GM18502 (cell line): Measurements from ENCODE around the gene SGIP1.

ENCODE experiments used
- ATAC-seq: cut with Tn5 transposase; IDR thresholded peaks from one replicate; pipeline ENCODE4 v1.9.1; 2021; ENCODE audit warnings: mild to moderate bottlenecking; ENCODE audit not compliant: unreplicated experiment, poor library complexity

Gene SGIP1

GRCh38 chr1:66521721-66522365 is 12.1 kb upstream of the SGIP1 start:
- no peak for ATAC-seq

DNA sequence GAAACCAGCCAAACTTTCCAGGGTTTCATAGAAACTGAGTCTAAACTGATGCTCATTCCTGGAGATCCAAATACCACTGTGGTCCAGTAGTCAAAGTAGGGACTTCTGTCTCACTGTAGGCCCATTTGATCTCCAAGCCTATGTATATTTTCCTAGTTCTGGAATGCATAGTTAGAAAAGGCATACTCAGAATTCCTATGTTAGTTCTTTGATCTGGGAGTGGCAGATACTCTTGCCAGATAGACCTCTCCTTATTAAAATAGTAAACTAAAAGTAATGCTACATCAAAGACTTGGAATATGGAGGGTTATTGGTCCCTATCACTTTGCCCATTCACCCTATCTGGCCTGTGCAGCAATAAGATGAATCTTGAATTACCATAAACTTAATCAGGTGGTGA is 10.4 kb upstream of the SGIP1 start:
- no peak for ATAC-seq

- ATAC-seq = no peak
Measured at GRCh38 chr1:66525086-66525485, 8.9 kb upstream of the SGIP1 start.

GRCh38 chr1:66526036-66526435 is 7.9 kb upstream of the SGIP1 start:
- no peak for ATAC-seq

GRCh38 chr1:66526991-66527390 is 7.0 kb upstream of the SGIP1 start:
- ATAC-seq = no peak

GRCh38 chr1:66527686-66528085 is 6.3 kb upstream of the SGIP1 start:
- ATAC-seq = no peak

DNA sequence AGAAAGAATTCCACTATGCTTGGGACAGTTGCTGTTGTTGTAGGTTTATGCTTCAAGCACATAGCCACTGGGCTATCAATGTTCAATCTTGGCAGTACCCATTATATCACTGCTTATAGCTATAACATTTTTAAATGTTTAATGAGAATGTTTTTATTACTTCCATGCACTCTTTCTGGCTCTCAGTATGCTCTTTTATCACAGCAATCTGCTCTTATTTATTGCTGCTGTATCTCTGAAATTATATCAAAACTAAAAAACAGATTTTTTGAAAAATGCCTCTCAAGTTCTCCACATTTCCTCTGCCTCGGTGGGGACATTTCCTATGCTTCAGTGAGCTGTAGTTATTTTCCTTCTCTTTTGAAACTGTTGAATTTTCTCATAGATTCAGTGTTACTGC is 5.4 kb upstream of the SGIP1 start:
- no peak for ATAC-seq

- no peak for ATAC-seq
Measured at GRCh38 chr1:66532214-66532613, 1.7 kb upstream of the SGIP1 start.

DNA sequence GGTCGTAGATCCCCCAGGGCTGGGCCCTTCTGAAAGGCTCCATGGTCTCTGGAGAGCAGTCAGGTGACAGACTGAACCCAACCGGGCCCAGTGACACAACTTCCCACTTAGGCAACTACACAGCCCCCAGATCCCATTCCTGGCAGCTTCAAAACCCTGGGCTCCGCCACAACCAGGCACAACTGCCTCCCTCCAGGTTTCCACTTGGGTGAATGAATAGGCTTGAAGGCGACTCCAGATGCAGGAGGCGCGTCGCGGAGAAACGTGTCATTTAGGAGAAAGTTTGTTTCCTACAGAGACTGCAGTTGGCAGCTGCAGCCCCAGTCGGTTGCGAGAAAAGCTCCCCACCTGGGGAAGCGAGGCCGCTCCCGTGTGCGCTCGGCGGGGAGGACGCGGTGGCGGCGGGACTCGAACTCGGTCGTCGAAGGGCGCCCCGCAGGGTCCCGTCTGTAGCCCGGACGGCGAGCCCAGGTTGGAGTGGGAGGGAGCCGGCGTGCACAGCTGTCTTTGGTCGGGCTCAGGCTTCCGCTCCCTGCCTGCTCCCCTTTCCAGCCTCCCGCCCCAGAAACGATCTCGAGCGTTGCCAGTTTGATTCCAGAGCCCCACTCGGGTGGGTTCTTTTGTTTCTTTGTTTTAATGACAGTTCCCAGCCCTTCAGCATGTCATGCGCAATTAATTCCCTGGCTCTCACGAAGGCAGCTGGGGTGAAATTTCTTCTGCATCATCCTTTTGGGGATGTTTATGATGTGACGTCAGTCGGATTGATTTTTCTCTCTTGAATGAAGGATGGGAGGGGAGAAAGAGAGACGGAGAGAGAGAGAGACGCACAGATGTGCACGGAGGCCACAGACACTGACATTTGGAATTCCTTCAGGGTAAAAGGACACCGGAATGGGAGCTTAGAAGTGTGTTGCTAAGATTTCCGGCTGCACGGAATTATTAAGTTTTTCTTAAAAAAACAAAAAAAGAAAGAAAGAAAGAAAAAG is 862 bp upstream of the SGIP1 start:
- no peak for ATAC-seq

GRCh38 chr1:66535061-66535460 is 1.1 kb downstream of the SGIP1 start:
- ATAC-seq = no peak

- no peak for ATAC-seq
Measured at GRCh38 chr1:66535853-66536252, 1.9 kb downstream of the SGIP1 start.

DNA sequence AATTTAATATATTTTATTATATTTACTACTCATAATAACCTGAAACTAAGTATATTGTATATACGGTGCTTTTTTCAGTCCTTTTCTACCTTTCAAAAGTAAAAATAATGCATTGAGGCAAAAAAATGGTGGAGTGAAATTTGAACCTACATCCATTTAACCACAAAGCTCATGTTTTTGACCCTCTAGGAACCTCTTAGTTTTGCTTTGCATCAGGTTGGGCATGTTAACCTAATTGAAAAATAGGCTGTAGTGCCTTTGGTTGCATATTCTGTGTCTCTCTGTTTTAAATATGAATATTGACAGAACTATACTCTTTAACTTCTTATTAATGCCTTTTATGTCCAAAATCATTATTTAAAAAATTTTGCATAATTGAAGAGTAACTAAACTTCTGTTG is 3.8 kb downstream of the SGIP1 start:
- no peak for ATAC-seq

- ATAC-seq = no peak
Measured at GRCh38 chr1:66539491-66539890, 5.5 kb downstream of the SGIP1 start.

DNA sequence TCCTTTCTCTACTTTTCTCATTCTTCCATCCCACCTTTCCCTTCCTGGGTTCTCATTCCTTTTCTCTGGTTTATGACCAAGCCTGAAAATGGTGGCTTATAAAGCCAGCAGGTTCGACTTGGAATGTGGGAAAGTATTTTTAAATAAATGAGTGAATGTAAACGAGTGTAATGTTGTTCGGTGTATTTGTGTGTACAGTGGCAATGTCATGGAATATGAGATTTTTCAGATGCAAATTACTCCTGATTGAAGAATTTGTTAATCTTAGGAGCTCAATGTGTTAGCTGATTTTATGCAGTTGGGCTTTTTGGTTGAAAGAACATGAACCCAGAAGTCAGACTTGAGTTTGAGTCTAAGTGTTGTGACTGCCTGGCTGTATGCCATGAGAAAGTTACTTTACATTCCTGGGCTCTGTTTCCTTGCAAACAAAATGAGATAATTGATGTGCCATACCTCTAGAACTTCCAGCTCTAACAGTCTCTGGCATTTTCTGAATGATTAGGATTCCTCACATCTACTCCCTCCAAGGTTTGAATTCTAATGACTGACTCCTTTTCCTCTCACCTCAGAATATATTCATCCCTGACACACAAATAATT is 6.6 kb downstream of the SGIP1 start:
- ATAC-seq = no peak

DNA sequence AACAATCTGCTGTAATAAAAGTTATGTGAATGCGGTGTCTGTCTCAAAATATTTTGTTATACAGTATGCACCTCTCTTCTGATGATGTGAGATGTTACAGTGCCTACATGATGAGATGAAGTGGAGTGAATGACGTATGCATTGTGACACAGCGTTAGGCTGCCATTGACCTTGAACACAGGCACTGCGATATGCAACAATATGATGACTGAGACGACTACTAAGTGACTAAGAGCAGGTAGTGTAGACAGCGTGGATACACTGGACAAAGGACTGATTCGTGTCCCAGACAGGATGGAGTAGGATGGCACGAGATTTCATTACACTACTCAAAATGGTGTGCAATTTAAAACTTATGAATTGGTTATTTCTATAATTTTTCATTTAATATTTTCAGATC is 8.4 kb downstream of the SGIP1 start:
- no peak for ATAC-seq

- ATAC-seq = no peak
Measured at GRCh38 chr1:66542811-66543767, 9.1 kb downstream of the SGIP1 start.

DNA sequence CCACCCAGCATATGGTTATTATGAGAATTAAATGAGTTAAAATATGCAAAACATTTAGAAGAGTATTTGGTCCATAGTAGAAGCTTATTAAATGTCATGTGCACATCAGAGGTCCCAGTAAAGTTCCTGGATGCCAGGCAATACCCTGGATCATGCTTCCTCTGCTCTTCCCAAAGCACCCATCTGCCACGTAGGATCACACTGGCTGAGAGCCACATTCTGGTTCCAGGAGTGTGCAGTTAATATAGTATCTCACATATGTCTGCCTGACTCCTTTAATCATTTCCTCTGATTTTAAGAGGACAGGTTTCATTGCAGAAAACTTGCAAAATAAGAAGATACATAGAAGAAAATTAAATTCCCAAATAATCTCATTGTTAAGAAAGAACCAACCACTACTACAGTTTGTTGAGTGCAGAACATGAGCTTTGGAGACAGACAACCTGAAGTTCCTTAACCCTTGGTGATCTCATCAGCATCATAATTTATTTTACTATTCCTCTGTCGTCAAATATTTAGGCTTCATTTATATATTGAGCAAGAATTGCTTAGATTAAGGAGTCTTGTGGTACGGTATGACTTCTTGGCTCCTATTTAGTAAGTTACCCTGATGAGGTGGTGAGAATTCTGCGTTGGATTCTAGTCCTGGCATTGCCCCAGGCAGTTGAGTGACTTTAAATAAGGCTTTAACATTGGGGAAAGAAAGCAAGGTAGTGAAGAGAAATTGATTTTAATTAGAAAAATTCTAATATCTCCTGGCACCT is 12.3 kb downstream of the SGIP1 start:
- ATAC-seq = no peak

DNA sequence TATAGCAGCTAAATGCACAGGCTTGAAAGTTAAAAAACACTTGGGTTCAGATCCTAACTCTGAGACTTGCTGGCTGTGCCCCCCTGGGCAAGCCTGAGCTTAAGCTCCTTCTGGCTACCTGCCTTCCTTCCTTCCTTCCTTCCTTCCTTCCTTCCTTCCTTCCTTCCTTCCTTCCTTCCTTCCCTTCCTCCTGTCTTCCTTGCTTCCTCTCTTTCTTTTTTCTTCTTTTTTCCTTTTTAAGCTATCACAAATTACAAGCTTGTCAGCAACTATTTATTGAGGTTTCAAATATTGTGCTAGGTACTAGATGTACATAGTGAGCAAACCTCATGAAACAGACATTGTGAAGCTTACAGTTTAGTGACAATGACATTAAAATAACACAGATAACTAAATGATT is 15.1 kb downstream of the SGIP1 start:
- ATAC-seq = no peak

GRCh38 chr1:66550243-66550642 is 16.3 kb downstream of the SGIP1 start:
- no peak for ATAC-seq
